HG03575 (cell line): ENCODE data around the gene PTS.

ENCODE experiments used
- ATAC-seq: cut with Tn5 transposase; IDR thresholded peaks from one replicate; pipeline ENCODE4 v1.9.1; 2021; ENCODE audit not compliant: unreplicated experiment, insufficient number of reproducible peaks, low FRiP score; ENCODE audit errors: extremely low read depth

PTS gene

DNA sequence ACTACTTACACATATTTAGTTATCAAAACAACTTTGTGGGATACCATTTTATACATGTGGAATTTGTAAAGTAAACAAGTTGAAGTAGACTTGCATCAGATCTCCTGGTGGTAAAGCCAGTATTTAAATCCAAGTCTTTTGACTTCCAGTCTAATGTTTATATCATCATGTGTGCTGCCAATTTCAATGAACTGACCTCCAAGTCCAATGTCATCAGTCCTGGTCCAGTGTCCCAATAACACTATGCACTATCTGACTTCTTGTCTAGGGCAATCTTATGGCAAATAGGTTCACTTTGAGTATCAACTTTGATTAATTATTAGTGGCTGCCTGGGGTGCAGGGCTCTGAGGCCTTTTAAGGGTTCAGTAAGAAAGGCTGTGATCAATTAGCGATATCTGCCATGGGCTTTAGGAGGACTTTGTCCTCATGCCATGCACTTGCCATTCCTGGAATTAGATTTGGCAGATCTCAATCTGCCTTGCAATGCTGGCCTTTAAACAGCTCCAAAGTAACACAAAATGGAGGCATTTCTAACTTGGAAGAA, 9.6 kb upstream of the PTS start:
- no peak for ATAC-seq

- no peak for ATAC-seq
These were observed 6.6 kb upstream of the PTS start for GRCh38 chr11:112219476-112220232.

DNA sequence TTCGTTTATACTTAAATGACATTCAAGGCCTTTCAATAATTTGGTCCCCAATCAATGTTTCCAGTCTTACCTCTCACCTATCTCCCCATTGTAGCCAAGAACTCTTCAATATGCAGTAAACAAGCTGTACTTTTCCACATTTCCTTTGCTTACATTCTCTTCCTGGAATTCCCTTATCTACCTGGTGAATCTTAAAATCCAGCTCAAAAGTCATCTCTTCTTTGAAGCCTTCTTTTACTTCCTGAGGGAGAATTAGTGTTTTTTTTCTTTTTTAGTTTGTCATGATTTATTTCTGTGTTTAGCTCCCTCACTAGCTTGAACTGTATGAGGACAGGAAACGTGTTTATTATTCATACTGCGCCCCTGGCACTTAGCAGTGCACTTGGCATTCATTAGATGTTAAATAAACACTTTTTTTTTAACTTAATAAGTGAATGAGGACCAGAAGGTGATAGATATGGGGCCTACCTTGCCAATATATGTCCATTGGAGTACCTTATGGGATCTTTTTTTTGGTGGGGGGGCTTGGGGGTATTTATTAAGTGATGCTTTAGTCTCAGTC, 4.9 kb upstream of the PTS start:
- ATAC-seq, result no peak

DNA sequence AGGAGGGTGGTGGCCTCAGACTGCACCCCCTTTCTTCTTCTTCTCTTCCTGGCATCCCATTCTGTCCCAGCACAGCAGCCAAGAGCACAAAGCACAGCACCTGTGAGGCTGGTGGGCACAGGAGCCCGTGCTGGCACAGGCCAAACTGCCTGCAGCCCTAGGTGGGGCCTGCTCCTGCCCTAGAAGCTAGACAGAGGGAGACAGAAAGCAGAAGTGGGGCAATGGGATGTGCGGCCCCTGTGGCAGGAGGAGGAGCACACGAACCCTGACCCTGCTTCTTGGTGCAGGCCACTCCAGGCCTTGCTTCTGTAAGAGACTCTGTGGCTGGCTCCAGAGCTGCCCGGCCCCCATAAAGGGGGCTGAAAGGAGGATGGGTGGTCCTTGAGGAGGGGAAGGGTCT, 3.9 kb upstream of the PTS start:
- no peak for ATAC-seq

GRCh38 chr11:112223121-112223520, 3.1 kb upstream of the PTS start:
- ATAC-seq, result no peak

GRCh38 chr11:112223754-112224532, 2.3 kb upstream of the PTS start:
- ATAC-seq, result no peak

DNA sequence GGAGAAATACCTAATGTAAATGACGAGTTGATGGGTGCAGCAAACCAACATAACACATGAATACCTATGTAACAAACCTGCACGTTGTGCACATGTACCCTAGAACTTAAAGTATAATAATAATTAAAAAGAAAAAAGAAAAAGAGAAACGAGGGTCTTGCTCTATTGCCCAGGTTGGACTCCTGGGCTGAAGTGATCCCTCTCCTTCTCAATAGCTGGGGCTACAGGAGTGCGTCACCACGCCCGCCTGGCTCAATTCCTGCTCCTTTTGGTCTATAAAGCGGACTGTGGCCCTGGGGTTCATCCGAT, 521 bp upstream of the PTS start:
- no peak for ATAC-seq

GRCh38 chr11:112226831-112227401, 688 bp downstream of the PTS start:
- peak; percentile 5 for ATAC-seq

DNA sequence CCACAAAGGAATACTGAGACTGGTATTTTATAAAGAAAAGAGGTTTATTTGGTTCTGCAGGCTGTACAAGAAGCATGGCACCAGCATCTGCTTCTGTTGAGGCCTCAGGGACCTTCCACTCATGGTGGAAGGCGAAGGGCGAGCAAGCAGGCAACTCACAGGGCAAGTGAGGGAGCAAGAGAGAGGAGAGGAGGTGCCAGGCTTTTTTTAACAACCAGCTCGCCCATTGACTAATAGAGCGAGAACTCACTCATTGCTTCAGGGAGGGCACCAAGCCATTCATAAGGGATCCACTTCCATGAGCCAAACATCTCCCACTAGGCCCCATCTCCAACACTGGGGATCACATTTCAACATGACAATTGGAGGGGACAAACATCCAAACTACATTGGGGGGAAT, 1.2 kb downstream of the PTS start:
- no peak for ATAC-seq

- ATAC-seq, result no peak
These were observed 2.5 kb downstream of the PTS start for GRCh38 chr11:112228706-112229105.

- ATAC-seq, result no peak
These were observed 2.9 kb downstream of the PTS start for GRCh38 chr11:112229159-112229558.

- ATAC-seq, result no peak
These were observed 3.7 kb downstream of the PTS start for GRCh38 chr11:112229746-112230433.

DNA sequence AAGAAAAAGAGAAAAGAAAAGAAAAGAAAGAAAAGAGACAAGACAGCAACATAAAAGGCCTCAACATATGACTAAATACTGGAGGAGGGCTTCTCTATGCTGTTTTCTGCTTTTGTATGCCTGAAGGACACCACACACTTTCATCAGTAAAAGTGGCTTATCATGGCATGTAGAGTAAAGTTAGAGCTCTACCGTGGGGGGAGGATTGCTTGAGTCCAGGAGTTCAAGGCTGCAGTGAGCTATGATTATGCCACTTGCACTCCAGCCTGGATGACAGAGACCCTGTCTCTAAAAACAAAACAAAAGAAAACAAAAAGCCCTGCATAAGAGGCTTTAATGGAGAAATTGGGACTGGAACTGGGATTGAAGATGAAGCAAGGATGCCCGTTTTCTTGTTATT, 5.7 kb downstream of the PTS start:
- no peak for ATAC-seq

- ATAC-seq, result peak; percentile 55
These were observed 9.6 kb downstream of the PTS start for GRCh38 chr11:112235750-112236390.

- ATAC-seq, result no peak
These were observed 11.2 kb downstream of the PTS start for GRCh38 chr11:112237451-112237850.

- ATAC-seq, result no peak
These were observed 11.8 kb downstream of the PTS start for GRCh38 chr11:112238041-112238440.

GRCh38 chr11:112241486-112241885, 15.3 kb downstream of the PTS start:
- ATAC-seq, result no peak

DNA sequence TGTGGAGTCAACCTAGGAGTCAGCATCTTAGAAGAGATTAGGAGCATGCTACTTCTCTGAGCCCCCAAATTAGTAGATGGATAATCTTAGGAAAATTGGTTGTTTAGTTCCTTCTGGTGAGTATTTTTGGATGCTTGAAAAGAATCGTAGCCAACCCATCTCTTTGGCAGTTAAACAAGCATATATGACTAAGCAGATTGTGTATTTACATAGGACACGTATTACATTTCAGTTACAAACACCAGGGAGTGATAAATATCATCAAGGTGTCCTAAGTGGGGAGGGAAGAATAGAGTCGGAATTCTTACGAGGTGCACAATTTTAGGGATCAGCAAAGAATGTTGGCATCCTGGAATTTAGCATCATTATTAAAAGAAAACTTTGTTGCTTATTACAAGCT, 21.0 kb downstream of the PTS start:
- no peak for ATAC-seq

GRCh38 chr11:112248201-112248600, 22.0 kb downstream of the PTS start:
- no peak for ATAC-seq
